IMR-90 (cell line): ENCODE data around the gene SLC16A14. TPM values are rescaled to one million over a fixed set of nuclear protein-coding genes. Genes with fewer than 3 reads are reported as not detected.

Experiments used
- ATAC-seq: fragments of 200-7000 bp; cut with Tn5 transposase; 2 replicates; pipeline ENCODE4 v1.9.1; 2020; ENCODE audit warnings: low read depth, mild to moderate bottlenecking, moderate library complexity
- Bru-seq: library from RNA; stranded (reverse); fragments of 400-500 nt; gene quantifications from one replicate; lab custom pipeline; 2021; lab: Mats Ljungman, UMichigan
- BruChase-seq, 2 experiments: library from RNA; stranded (reverse); fragments of 400-500 nt; gene quantifications; one replicate each; lab custom pipeline; 2021; lab: Mats Ljungman, UMichigan
- BruUV-seq: library from RNA; stranded (reverse); fragments of 400-500 nt; replicated peaks from 2 replicates; lab custom pipeline; 2021; lab: Mats Ljungman, UMichigan
- CTCF ChIA-PET: fragments of 300-600 bp; formaldehyde crosslinking; extraction: SDS; loops from one replicate; lab custom pipeline; 2021; ENCODE audit warnings: antibody characterized with exemption; lab: Yijun Ruan, JAX
- POLR2A ChIA-PET: fragments of 300-600 bp; sonication (Branson Sonifier 250); formaldehyde crosslinking; loops from one replicate; lab custom pipeline; 2022; ENCODE audit warnings: antibody characterized with exemption; ENCODE audit not compliant: unreplicated experiment; lab: Charles Lee
- DNase-seq: peaks from one replicate; pipeline ENCODE4 v3.0.0; 2013
- H2AFZ ChIP-seq: replicated peaks from 2 replicates; pipeline ENCODE3; 2013; ENCODE audit warnings: low read length, mild to moderate bottlenecking; ENCODE audit not compliant: poor library complexity
- H2AK5ac ChIP-seq: 2 replicates; pipeline ENCODE4 v1.6.1; 2013; ENCODE audit warnings: low read depth, low read length, inconsistent platforms
- H2AK9ac ChIP-seq: replicated peaks from 2 replicates; pipeline ENCODE3; 2013; ENCODE audit warnings: mild to moderate bottlenecking, low read depth, low read length, moderate library complexity; ENCODE audit not compliant: poor library complexity
- H2BK120ac ChIP-seq: 2 replicates; pipeline ENCODE4 v1.6.1; 2013; ENCODE audit warnings: low read depth, low read length, inconsistent platforms
- H2BK15ac ChIP-seq: 3 replicates; pipeline ENCODE4 v1.6.1; 2013; ENCODE audit warnings: low read depth, low read length, inconsistent platforms
- H2BK20ac ChIP-seq: 2 replicates; pipeline ENCODE4 v1.6.1; 2013; ENCODE audit warnings: low read depth, mild to moderate bottlenecking, inconsistent platforms, low read length, moderate library complexity
- H2BK5ac ChIP-seq: 2 replicates; pipeline ENCODE4 v1.6.1; 2013; ENCODE audit warnings: mild to moderate bottlenecking, low read depth, low read length, inconsistent platforms; ENCODE audit not compliant: poor library complexity, severe bottlenecking
- H3K14ac ChIP-seq: replicated peaks from 2 replicates; pipeline ENCODE4 v1.6.1; 2013; ENCODE audit warnings: low read depth, low read length, inconsistent platforms
- H3K18ac ChIP-seq: 2 replicates; pipeline ENCODE4 v1.6.1; 2013; ENCODE audit warnings: low read depth, low read length, control low read depth
- H3K23ac ChIP-seq: 2 replicates; pipeline ENCODE4 v1.6.1; 2013; ENCODE audit warnings: low read depth, low read length, inconsistent platforms
- H3K27ac ChIP-seq: 2 replicates; pipeline ENCODE4 v1.5.1; 2013; ENCODE audit warnings: mild to moderate bottlenecking, control low read depth, low read length; ENCODE audit not compliant: insufficient read depth
- H3K27me3 ChIP-seq: 2 replicates; pipeline ENCODE4 v1.6.1; 2013; ENCODE audit warnings: low read length; ENCODE audit not compliant: control insufficient read depth, insufficient read depth
- H3K36me3 ChIP-seq: 2 replicates; pipeline ENCODE4 v1.6.1; 2013; ENCODE audit warnings: low read length, mixed read lengths; ENCODE audit not compliant: control insufficient read depth, insufficient read depth
- H3K4ac ChIP-seq: 2 replicates; pipeline ENCODE4 v1.6.1; 2013; ENCODE audit warnings: low read depth, low read length, inconsistent platforms
- H3K4me1 ChIP-seq: 2 replicates; pipeline ENCODE4 v1.6.1; 2013; ENCODE audit warnings: low read length, mixed read lengths; ENCODE audit not compliant: control insufficient read depth, insufficient read depth
- H3K4me2 ChIP-seq: 2 replicates; pipeline ENCODE4 v1.6.1; 2013; ENCODE audit warnings: low read depth, mild to moderate bottlenecking, control low read depth, low read length, moderate library complexity
- H3K4me3 ChIP-seq: 2 replicates; pipeline ENCODE4 v1.5.1; 2013; ENCODE audit warnings: low read depth, mild to moderate bottlenecking, control low read depth, low read length, moderate library complexity; ENCODE audit not compliant: insufficient read depth
- H3K56ac ChIP-seq: 2 replicates; pipeline ENCODE4 v1.6.1; 2013; ENCODE audit warnings: low read length, inconsistent platforms; ENCODE audit not compliant: insufficient read depth; ENCODE audit errors: extremely low read depth
- H3K79me1 ChIP-seq, 2 experiments: 2 replicates each; pipeline ENCODE4 v1.6.1; 2013; ENCODE audit warnings: low read length in 2 of 2, inconsistent platforms in 1 of 2, low read depth in 1 of 2
- H3K9ac ChIP-seq: 2 replicates; pipeline ENCODE4 v1.6.1; 2013; ENCODE audit warnings: low read depth, low read length, control low read depth
- H3K9me1 ChIP-seq: 2 replicates; pipeline ENCODE4 v1.6.1; 2013; ENCODE audit warnings: low read length, inconsistent platforms; ENCODE audit not compliant: insufficient read depth
- H3K9me3 ChIP-seq: 2 replicates; pipeline ENCODE4 v1.6.1; 2013; ENCODE audit warnings: low read length; ENCODE audit not compliant: control insufficient read depth, insufficient read depth
- H4K20me1 ChIP-seq: 2 replicates; pipeline ENCODE4 v1.6.1; 2013; ENCODE audit warnings: low read length, inconsistent platforms; ENCODE audit not compliant: insufficient read depth
- H4K5ac ChIP-seq: 2 replicates; pipeline ENCODE4 v1.6.1; 2013; ENCODE audit warnings: mild to moderate bottlenecking, low read depth, low read length, control low read depth
- H4K8ac ChIP-seq, 2 experiments: 2 replicates each; pipeline ENCODE4 v1.6.1; 2013; ENCODE audit warnings: low read depth in 2 of 2, low read length in 2 of 2, control low read depth in 1 of 2, inconsistent platforms in 1 of 2
- H4K91ac ChIP-seq: 2 replicates; pipeline ENCODE4 v1.6.1; 2013; ENCODE audit warnings: low read depth, low read length, inconsistent platforms; ENCODE audit not compliant: insufficient read depth
- CTCF ChIP-seq: conservative IDR thresholded peaks from 2 replicates; pipeline ENCODE4 v1.5.1; 2012; ENCODE audit warnings: mild to moderate bottlenecking, low read depth, low read length, improper control_type of control experiment
- NFE2L2 ChIP-seq: fragments of 150-350 bp; IDR thresholded peaks from 2 replicates; pipeline ENCODE4 v1.6.1; 2016; ENCODE audit warnings: low read depth, mild to moderate bottlenecking, low read length
- RAD21 ChIP-seq: IDR thresholded peaks from 2 replicates; pipeline ENCODE4 v1.6.1; 2012; ENCODE audit warnings: low read length, improper control_type of control experiment
- WGBS, 2 experiments: methylation state at CpG; one replicate each; pipeline versions ENCODE4 v1.1.5 to v1.1.7; 2013; ENCODE audit warnings: missing lambda C conversion rate in 2 of 2; ENCODE audit not compliant: insufficient read length in 1 of 2; ENCODE audit errors: extremely low coverage in 2 of 2; 5-methylcytosine and 5-hydroxymethylcytosine counted together
- dilution Hi-C: fragments of 300-500 bp; cut with HindIII; formaldehyde crosslinking; loops from one replicate; pipeline ENCODE4 v1.14.3; 2018; ENCODE audit warnings: low sequenced_read_pairs; ENCODE audit not compliant: unreplicated experiment
- in situ Hi-C: fragments of 300-500 bp; cut with MboI; formaldehyde crosslinking; loops from 3 replicates; pipeline ENCODE4 v1.14.3; 2019; ENCODE audit warnings: low sequenced_read_pairs, inconsistent platforms, mixed read lengths
- intact Hi-C: fragments of 100-400 bp; cut with micrococcal nuclease; formaldehyde crosslinking; loops from 2 replicates; pipeline ENCODE4 v1.10.0; 2022
- long read RNA-seq: library from polyadenylated mRNA; unstranded; transcript quantifications from one replicate; pipeline ENCODE4 v2.0.0, GENCODE V29; 2021; ENCODE audit not compliant: unreplicated experiment
- polyA plus RNA-seq, 3 experiments: library from polyadenylated mRNA; depleted of rRNA; stranded (reverse); fragments of >200 nt; gene quantifications; 2 replicates each; pipeline ENCODE4 v1.2.3, GENCODE V29; 2012; ENCODE audit warnings: low replicate concordance in 1 of 3
- total RNA-seq: library from RNA; depleted of rRNA; stranded (reverse); fragments of >200 nt; gene quantifications from 2 replicates; pipeline ENCODE4 v1.2.3, GENCODE V29; 2012; rRNA removed

The SLC16A14 gene
- total RNA-seq = 0.56 and 0.90 TPM in 2 replicates
- 0.49 and 0.79 TPM in 2 replicates for polyA plus RNA-seq (2012; rRNA removed)
- polyA plus RNA-seq (2012; cell fraction: cytosol; rRNA removed) = 0.22 and 0.38 TPM in 2 replicates
- 0.26 and 0.33 TPM in 2 replicates for polyA plus RNA-seq (2012; cell fraction: nucleus; rRNA removed; ENCODE audit: low replicate concordance)
- percentile 39 among the genes with signal in this experiment for Bru-seq, nascent RNA
- percentile 38 among the genes with signal in this experiment for BruChase-seq, experiment 1, labeled RNA remaining after a 6-hour chase
- BruChase-seq, experiment 2, labeled RNA remaining after a 2-hour chase = percentile 35 among the genes with signal in this experiment
- long read RNA-seq, partial matches to known transcripts = 0 of 2 reads
- long read RNA-seq, other reads (novel, unspliced or antisense) = 1 of 2 reads

- Histone ChIP-seq H4K8ac (no peak within 1 kb of the TSS), H3K27me3 (peaks cover 3% of the 10 kb centered on the region; the same call in 1 of the 2 replicates), H4K91ac (no peak within 1 kb of the TSS), H3K36me3 (no peaks in the 10 kb centered on the region), H3K4ac (no peak within 1 kb of the TSS), H2BK5ac (no peak within 1 kb of the TSS), H3K14ac (no peak within 1 kb of the TSS), H3K4me3 (peak within 1 kb of the TSS; percentile 46), H3K27ac (peak within 1 kb of the TSS; percentile 39), H3K79me1 (no peaks in the 10 kb centered on the region), H2AK9ac (peak within 1 kb of the TSS; percentile 51), H2BK20ac (no peak within 1 kb of the TSS), H3K4me1 (no peaks in the 10 kb centered on the region), H3K9me1 (no peaks in the 10 kb centered on the region), H2AFZ (peak within 1 kb of the TSS; percentile 84), H2BK15ac (no peak within 1 kb of the TSS), H3K18ac (no peak within 1 kb of the TSS; the same call in 1 of the 2 replicates), H3K23ac (no peak within 1 kb of the TSS; the same call in 1 of the 2 replicates), H3K9me3 (no peaks in the 10 kb centered on the region), H2BK120ac (peak within 1 kb of the TSS; percentile 26; the same call in 1 of the 2 replicates), H2AK5ac (no peak within 1 kb of the TSS), H4K5ac (no peak within 1 kb of the TSS), H3K4me2 (peak within 1 kb of the TSS; percentile 98), H3K9ac (peak within 1 kb of the TSS; percentile 37), H4K20me1 (no peaks in the 10 kb centered on the region), H3K56ac (peak within 1 kb of the TSS; percentile 57; the same call in 1 of the 2 replicates)
- BruUV-seq = no TSS peak
- ATAC-seq (peak; percentile 58), DNase-seq (peak; percentile 52)
- in situ Hi-C loops = no loop called here
- dilution Hi-C loops = no loop called here
- peak; percentile 37 for TF ChIP-seq RAD21
- TF ChIP-seq CTCF = peak; percentile 39; the same call in 1 of the 2 replicates
- TF ChIP-seq NFE2L2 = no peak
- POLR2A ChIA-PET = no interaction called here
- 0% methylated on average over 15 of the region's 24 CpGs; no CpG with 5 or more reads in 1 of the 2 experiments for WGBS, 2 experiments
- CTCF ChIA-PET = interaction anchor here (1.3 to 2.3 kb wide), 5 partner anchors 28 to 67 kb away, joined by 3 to 9 read pairs (median 5); no protein-coding TSS in a partner anchor
- intact Hi-C loops = loop anchor here (1.0 kb wide), 1 partner anchor 60 kb away; no protein-coding TSS in a partner anchor
These were observed at the start of gene SLC16A14 for GRCh38 chr2:230068651-230069055. SLC16A14 (minus strand) TSS chr2:230068924; CDS start chr2:230059352, 9,572 bp downstream.
